Activated CD4-positive, alpha-beta memory T cell treated with anti-CD3 and anti-CD28 coated beads, Interleukin-2, amount 10 ng/mL, durations not matched to agents 7 days and 5 days (primary cell): ENCODE data around the gene PRTN3. TPM values are rescaled to one million over a fixed set of nuclear protein-coding genes. Genes with fewer than 3 reads are reported as not detected.
A peak's percentile ranks its signal among the peaks of the same experiment; 100 is the strongest.

Experiments used
- CTCF ChIA-PET: fragments of 350-600 bp; sonication (Branson Sonifier 250); formaldehyde crosslinking; loops from one replicate; lab custom pipeline; 2021; ENCODE audit warnings: antibody characterized with exemption, inconsistent platforms; lab: Charles Lee
- POLR2A ChIA-PET: fragments of 350-600 bp; sonication (Branson Sonifier 250); formaldehyde crosslinking; loops from one replicate; lab custom pipeline; 2021; ENCODE audit warnings: antibody characterized with exemption; lab: Charles Lee
- DNase-seq: peaks from one replicate; pipeline ENCODE4 v3.0.0-alpha.2; 2020
- H3K27ac Mint-ChIP-seq: one replicate; pipeline ENCODE4 v1.8.0; 2021; ENCODE audit warnings: mild to moderate bottlenecking, mixed read lengths
- H3K27me3 Mint-ChIP-seq: one replicate; pipeline ENCODE4 v1.8.0; 2021; ENCODE audit warnings: mixed read lengths
- H3K36me3 Mint-ChIP-seq: one replicate; pipeline ENCODE4 v1.8.0; 2021; ENCODE audit warnings: low read depth, mixed read lengths
- H3K4me1 Mint-ChIP-seq: one replicate; pipeline ENCODE4 v1.8.0; 2021; ENCODE audit warnings: mixed read lengths
- H3K4me3 Mint-ChIP-seq: one replicate; pipeline ENCODE4 v1.8.0; 2021; ENCODE audit warnings: mild to moderate bottlenecking, mixed read lengths
- H3K9me3 Mint-ChIP-seq: one replicate; pipeline ENCODE4 v1.8.0; 2021; ENCODE audit warnings: mixed read lengths
- total RNA-seq, 2 experiments: library from RNA; stranded (reverse); gene quantifications; one replicate each; pipeline ENCODE4 v1.2.3, GENCODE V29; 2021

PRTN3 gene
- total RNA-seq, 2 experiments from 2014 or later, result not detected

GRCh38 chr19:892243-892893, 51.6 kb downstream of the PRTN3 start:
- peak overlapping the region; percentile 78 for H3K27ac Mint-ChIP-seq
- DNase-seq, result no peak
- ChIA-PET POLR2A (interaction anchor here (0.8 to 5.0 kb wide), 10 partner anchors 10 to 381 kb away, joined by 3 to 79 read pairs (median 8); partner anchors contain the start of genes R3HDM4 and TMEM259), CTCF (interaction anchor here (0.8 to 2.0 kb wide), 5 partner anchors 17 to 128 kb away, joined by 4 to 17 read pairs (median 7); partner anchors contain the start of gene WDR18)
- peaks cover 23% of the 10 kb centered on the region for H3K36me3 Mint-ChIP-seq
- H3K4me1 Mint-ChIP-seq, result peaks cover 19% of the 10 kb centered on the region
- no peaks in the 10 kb centered on the region for H3K9me3 Mint-ChIP-seq
- H3K4me3 Mint-ChIP-seq, result peak overlapping the region; percentile 79
- no peaks in the 10 kb centered on the region for H3K27me3 Mint-ChIP-seq

GRCh38 chr19:892894-893689, 52.3 kb downstream of the PRTN3 start, which contains the start of the genes MED16 and RNU6-9:
MED16 (minus strand) TSS chr19:893187; CDS start chr19:891131, 2,056 bp downstream.
RNU6-9 (plus strand) TSS chr19:893484.
- peak; percentile 93 for DNase-seq
- Mint-ChIP-seq H3K27ac (peak within 1 kb of the TSS; percentile 93), H3K36me3 (peaks cover 20% of the 10 kb centered on the region), H3K4me1 (peaks cover 19% of the 10 kb centered on the region), H3K9me3 (no peaks in the 10 kb centered on the region), H3K27me3 (no peaks in the 10 kb centered on the region), H3K4me3 (peak within 1 kb of the TSS; percentile 82)
- CTCF ChIA-PET, result interaction anchor here (0.6 to 2.0 kb wide), 8 partner anchors 16 to 352 kb away, joined by 3 to 17 read pairs (median 4); partner anchors contain the start of gene WDR18
- POLR2A ChIA-PET, result interaction anchor here (0.8 to 5.0 kb wide), 14 partner anchors 10 to 381 kb away, joined by 3 to 79 read pairs (median 4); partner anchors contain the start of genes R3HDM4, RNF126 and TMEM259

GRCh38 chr19:896434-896833, 55.6 kb downstream of the PRTN3 start:
- CTCF ChIA-PET, result no interaction called here
- H3K27ac Mint-ChIP-seq, result peak overlapping the region; percentile 44

GRCh38 chr19:896999-897398, 56.2 kb downstream of the PRTN3 start:
- H3K4me1 Mint-ChIP-seq, result peaks cover 20% of the 10 kb centered on the region
- H3K36me3 Mint-ChIP-seq, result peaks cover 30% of the 10 kb centered on the region
- no peaks in the 10 kb centered on the region for H3K27me3 Mint-ChIP-seq
- H3K4me3 Mint-ChIP-seq, result no peak overlapping the region
- ChIA-PET CTCF (no interaction called here), POLR2A (interaction anchor here (5.0 kb wide), 1 partner anchor 11 kb away, joined by 79 read pairs; no protein-coding TSS in a partner anchor)
- no peak overlapping the region for H3K27ac Mint-ChIP-seq
- H3K9me3 Mint-ChIP-seq, result no peaks in the 10 kb centered on the region
- no peak for DNase-seq

More at GRCh38 chr19:896434-896833, 55.6 kb downstream of the PRTN3 start:
- H3K4me1 Mint-ChIP-seq, result peaks cover 20% of the 10 kb centered on the region
- DNase-seq, result no peak
- H3K27me3 Mint-ChIP-seq, result no peaks in the 10 kb centered on the region
- no peak overlapping the region for H3K4me3 Mint-ChIP-seq
- peaks cover 24% of the 10 kb centered on the region for H3K36me3 Mint-ChIP-seq
- POLR2A ChIA-PET, result interaction anchor here (5.0 kb wide), 1 partner anchor 11 kb away, joined by 79 read pairs; no protein-coding TSS in a partner anchor
- no peaks in the 10 kb centered on the region for H3K9me3 Mint-ChIP-seq

- ChIA-PET CTCF (no interaction called here), POLR2A (interaction anchor here (5.0 kb wide), 1 partner anchor 10 kb away, joined by 79 read pairs; no protein-coding TSS in a partner anchor)
- Mint-ChIP-seq H3K9me3 (no peaks in the 10 kb centered on the region), H3K27me3 (no peaks in the 10 kb centered on the region), H3K36me3 (peaks cover 32% of the 10 kb centered on the region), H3K4me3 (no peak overlapping the region), H3K4me1 (peaks cover 17% of the 10 kb centered on the region), H3K27ac (no peak overlapping the region)
- DNase-seq, result no peak
Measured at GRCh38 chr19:897442-898039, 56.7 kb downstream of the PRTN3 start.

Other genes starting within 250 kb of the PRTN3 start
- 10 to 100 TPM; 44.8 to 45.1 TPM for gene POLRMT, start 207.5 kb upstream of the PRTN3 start, total RNA-seq
- gene FGF22, start 201.1 kb upstream of the PRTN3 start, total RNA-seq, result not detected
- 10 to 100 TPM; 80.6 to 82.2 TPM for gene RNF126, start 177.8 kb upstream of the PRTN3 start, total RNA-seq
- gene FSTL3, start 164.6 kb upstream of the PRTN3 start, total RNA-seq, result 1 to 10 TPM; 2.5 to 3.0 TPM
- gene PRSS57, start 145.5 kb upstream of the PRTN3 start, total RNA-seq, result not detected
- gene PALM, start 132.1 kb upstream of the PRTN3 start, total RNA-seq, result not detected
- not detected for gene MISP, start 89.9 kb upstream of the PRTN3 start, total RNA-seq
- gene PTBP1, start 43.5 kb upstream of the PRTN3 start, total RNA-seq, result 100 to 1,000 TPM; 385 to 406 TPM
- not detected for gene PLPPR3, start 19.0 kb upstream of the PRTN3 start, total RNA-seq
- not detected for gene AZU1, start 13.2 kb upstream of the PRTN3 start, total RNA-seq
- not detected for gene ELANE, start 11.3 kb downstream of the PRTN3 start, total RNA-seq
- gene CFD, start 18.7 kb downstream of the PRTN3 start, total RNA-seq, result 1 to 10 TPM in 1 of 2 experiments, under 1 TPM in 1; 0.78 to 1.6 TPM
- 10 to 100 TPM; 62.2 to 64.0 TPM for gene MED16, start 52.2 kb downstream of the PRTN3 start, total RNA-seq
- not detected for gene RNU6-9, start 52.5 kb downstream of the PRTN3 start, total RNA-seq
- gene R3HDM4, start 72.2 kb downstream of the PRTN3 start, total RNA-seq, result 100 to 1,000 TPM; 111 to 116 TPM
- 1 to 10 TPM; 1.8 to 2.3 TPM for gene KISS1R, start 76.3 kb downstream of the PRTN3 start, total RNA-seq
- 10 to 100 TPM; 32.4 to 34.0 TPM for gene ARID3A, start 85.0 kb downstream of the PRTN3 start, total RNA-seq
- 10 to 100 TPM; 42.0 to 44.3 TPM for gene WDR18, start 143.3 kb downstream of the PRTN3 start, total RNA-seq
- under 1 TPM in 1 of 2 experiments, not detected in 1; 0.08 TPM for gene GRIN3B, start 159.4 kb downstream of the PRTN3 start, total RNA-seq
- gene TMEM259, start 180.1 kb downstream of the PRTN3 start, total RNA-seq, result 100 to 1,000 TPM; 181 TPM
- gene RNU6-2, start 180.5 kb downstream of the PRTN3 start, total RNA-seq, result not detected
- 100 to 1,000 TPM; 513 to 519 TPM for gene CNN2, start 185.6 kb downstream of the PRTN3 start, total RNA-seq
- gene ABCA7, start 199.1 kb downstream of the PRTN3 start, total RNA-seq, result 10 to 100 TPM; 92.7 to 95.1 TPM
- gene ARHGAP45, start 226.2 kb downstream of the PRTN3 start, total RNA-seq, result 100 to 1,000 TPM; 419 to 437 TPM